Measurements from ENCODE around the gene CD200R1. TPM values are rescaled to one million over a fixed set of nuclear protein-coding genes. Genes with fewer than 3 reads are reported as not detected.

CD200R1 gene
- total RNA-seq, 4 donors from 2014 or later = 0.88 to 1.3 TPM; not detected in 2

- Histone ChIP-seq H3K9me3 (no peaks in the 10 kb centered on the region), H3K27ac (no peak overlapping the region), H3K27me3 (no peaks in the 10 kb centered on the region), H3K36me3 (no peaks in the 10 kb centered on the region), H3K4me3 (no peak overlapping the region), H3K4me1 (no peaks in the 10 kb centered on the region)
- no peak for TF ChIP-seq POLR2A (IDR thresholded peaks at IDR 0.05)
- no peak for TF ChIP-seq CTCF (IDR thresholded peaks at IDR 0.05)
- DNase-seq = no peak
These were observed 90.1 kb downstream of the CD200R1 start for GRCh38 chr3:112884678-112885290.

DNA sequence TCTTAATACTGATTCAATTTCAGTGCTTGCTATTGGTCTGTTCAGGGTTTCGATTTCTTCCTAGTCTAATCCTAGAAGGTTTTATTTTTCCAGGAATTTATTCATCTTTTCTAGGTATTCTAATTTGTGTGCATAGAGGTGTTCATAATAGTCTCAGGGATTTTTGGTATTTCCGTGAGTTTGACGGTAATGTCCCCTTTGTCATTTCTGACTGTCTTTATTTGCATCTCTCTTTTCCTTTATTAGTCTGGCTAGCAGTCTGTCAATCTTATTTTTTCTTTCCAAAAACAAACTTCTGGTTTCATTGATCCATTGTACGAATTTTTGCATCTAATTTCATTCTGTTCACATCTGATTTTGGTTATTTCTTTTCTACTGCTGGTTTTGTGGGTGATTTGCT, 93.0 kb downstream of the CD200R1 start:
- Histone ChIP-seq H3K9me3 (no peaks in the 10 kb centered on the region), H3K27ac (no peak overlapping the region), H3K27me3 (no peaks in the 10 kb centered on the region), H3K4me3 (no peak overlapping the region), H3K4me1 (no peaks in the 10 kb centered on the region), H3K36me3 (no peaks in the 10 kb centered on the region)
- no peak for TF ChIP-seq CTCF (IDR thresholded peaks at IDR 0.05)
- TF ChIP-seq POLR2A (IDR thresholded peaks at IDR 0.05) = no peak
- DNase-seq = no peak

GRCh38 chr3:112875561-112875960, 99.3 kb downstream of the CD200R1 start:
- H3K4me1 ChIP-seq = no peaks in the 10 kb centered on the region
- no peaks in the 10 kb centered on the region for H3K27me3 ChIP-seq
- no peak for DNase-seq
- no peak for TF ChIP-seq POLR2A (IDR thresholded peaks at IDR 0.05)
- TF ChIP-seq CTCF (IDR thresholded peaks at IDR 0.05) = no peak
- no peaks in the 10 kb centered on the region for H3K9me3 ChIP-seq
- no peak overlapping the region for H3K4me3 ChIP-seq
- H3K36me3 ChIP-seq = no peaks in the 10 kb centered on the region
- no peak overlapping the region for H3K27ac ChIP-seq

DNA sequence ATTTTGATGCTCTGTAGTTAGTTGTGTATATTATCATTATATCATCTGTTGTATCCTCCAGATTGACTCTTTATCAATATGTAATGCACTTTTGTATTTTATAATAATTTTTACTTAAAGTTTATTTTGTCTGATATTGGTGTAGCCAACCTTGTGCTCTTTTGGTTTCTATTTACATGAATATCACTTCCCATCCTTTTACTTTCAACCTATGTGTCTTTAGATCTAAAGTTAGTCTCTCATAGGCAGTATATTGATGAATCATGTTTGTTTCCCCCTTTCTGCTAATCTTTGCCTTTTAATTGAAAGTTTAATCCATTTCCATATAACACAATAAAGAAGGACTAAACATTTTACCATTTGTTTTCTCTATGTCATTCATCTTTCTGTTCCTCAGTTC, 100.2 kb downstream of the CD200R1 start:
- TF ChIP-seq POLR2A (IDR thresholded peaks at IDR 0.05) (no peak), CTCF (IDR thresholded peaks at IDR 0.05) (no peak)
- Histone ChIP-seq H3K27me3 (no peaks in the 10 kb centered on the region), H3K9me3 (no peaks in the 10 kb centered on the region)

GRCh38 chr3:112873632-112874031, 101.3 kb downstream of the CD200R1 start:
- Histone ChIP-seq H3K4me1 (no peaks in the 10 kb centered on the region), H3K27ac (no peak overlapping the region), H3K36me3 (no peaks in the 10 kb centered on the region), H3K27me3 (no peaks in the 10 kb centered on the region), H3K4me3 (no peak overlapping the region), H3K9me3 (no peaks in the 10 kb centered on the region)
- DNase-seq = no peak
- TF ChIP-seq POLR2A (IDR thresholded peaks at IDR 0.05) (no peak), CTCF (IDR thresholded peaks at IDR 0.05) (no peak)

More for the DNA sequence above, 100.2 kb downstream of the CD200R1 start:
- Histone ChIP-seq H3K36me3 (no peaks in the 10 kb centered on the region), H3K27ac (no peak overlapping the region), H3K4me3 (no peak overlapping the region), H3K4me1 (no peaks in the 10 kb centered on the region)
- DNase-seq = no peak

- no peak for TF ChIP-seq CTCF (IDR thresholded peaks at IDR 0.05)
- no peak for TF ChIP-seq POLR2A (IDR thresholded peaks at IDR 0.05)
- H3K4me3 ChIP-seq = no peak overlapping the region
- no peaks in the 10 kb centered on the region for H3K4me1 ChIP-seq
- no peaks in the 10 kb centered on the region for H3K36me3 ChIP-seq
- no peak overlapping the region for H3K27ac ChIP-seq
- no peak for DNase-seq
- no peaks in the 10 kb centered on the region for H3K27me3 ChIP-seq
- H3K9me3 ChIP-seq = no peaks in the 10 kb centered on the region
These were observed 103.2 kb downstream of the CD200R1 start for GRCh38 chr3:112871735-112872134.
